ENCODE measurements around the gene MYO9B.

MYO9B gene

GRCh38 chr19:17229890-17230289, 154.3 kb downstream of the MYO9B start:
- no peak for TF ChIP-seq TAF1 (IDR thresholded peaks at IDR 0.05; ENCODE audit: borderline replicate concordance, insufficient read depth, low read length)
- TF ChIP-seq SIN3A (IDR thresholded peaks at IDR 0.05; ENCODE audit: borderline replicate concordance, insufficient read depth, low read length) = no peak
- TF ChIP-seq REST (IDR thresholded peaks at IDR 0.05; ENCODE audit: insufficient read depth in 1 of 2, low read depth in 2 of 2, low read length in 2 of 2) = no peak
- TF ChIP-seq FOXP2 (optimal IDR thresholded peaks at IDR 0.05; ENCODE audit: borderline replicate concordance, extremely low read depth, extremely low read length, insufficient read depth) = no peak
- TF ChIP-seq POLR2AphosphoS5 (IDR thresholded peaks at IDR 0.05; ENCODE audit: low read depth, low read length) = peak; percentile 52

GRCh38 chr19:17232258-17232657, 156.7 kb downstream of the MYO9B start:
- TF ChIP-seq TAF1 (IDR thresholded peaks at IDR 0.05; ENCODE audit: borderline replicate concordance, insufficient read depth, low read length) (no peak), POLR2AphosphoS5 (IDR thresholded peaks at IDR 0.05; ENCODE audit: low read depth, low read length) (no peak), SIN3A (IDR thresholded peaks at IDR 0.05; ENCODE audit: borderline replicate concordance, insufficient read depth, low read length) (no peak), REST (IDR thresholded peaks at IDR 0.05; ENCODE audit: insufficient read depth in 1 of 2, low read depth in 2 of 2, low read length in 2 of 2) (no peak), FOXP2 (optimal IDR thresholded peaks at IDR 0.05; ENCODE audit: borderline replicate concordance, extremely low read depth, extremely low read length, insufficient read depth) (no peak)

- TF ChIP-seq FOXP2 (optimal IDR thresholded peaks at IDR 0.05; ENCODE audit: borderline replicate concordance, extremely low read depth, extremely low read length, insufficient read depth) = no peak
- TF ChIP-seq TAF1 (IDR thresholded peaks at IDR 0.05; ENCODE audit: borderline replicate concordance, insufficient read depth, low read length) = 0 out of 2 replicates have a peak, but pooled peaks have one; percentile 50
- no peak for TF ChIP-seq SIN3A (IDR thresholded peaks at IDR 0.05; ENCODE audit: borderline replicate concordance, insufficient read depth, low read length)
- no peak for TF ChIP-seq REST (IDR thresholded peaks at IDR 0.05; ENCODE audit: insufficient read depth in 1 of 2, low read depth in 2 of 2, low read length in 2 of 2)
- peak; percentile 70; the same call in 1 of the 2 replicates for TF ChIP-seq POLR2AphosphoS5 (IDR thresholded peaks at IDR 0.05; ENCODE audit: low read depth, low read length)
Observed at GRCh38 chr19:17234911-17235299, 159.3 kb downstream of the MYO9B start.

GRCh38 chr19:17235300-17235970, 159.9 kb downstream of the MYO9B start:
- TF ChIP-seq REST (IDR thresholded peaks at IDR 0.05; ENCODE audit: insufficient read depth in 1 of 2, low read depth in 2 of 2, low read length in 2 of 2) = no peak
- no peak for TF ChIP-seq FOXP2 (optimal IDR thresholded peaks at IDR 0.05; ENCODE audit: borderline replicate concordance, extremely low read depth, extremely low read length, insufficient read depth)
- TF ChIP-seq TAF1 (IDR thresholded peaks at IDR 0.05; ENCODE audit: borderline replicate concordance, insufficient read depth, low read length) = no peak
- TF ChIP-seq POLR2AphosphoS5 (IDR thresholded peaks at IDR 0.05; ENCODE audit: low read depth, low read length) = no peak
- TF ChIP-seq SIN3A (IDR thresholded peaks at IDR 0.05; ENCODE audit: borderline replicate concordance, insufficient read depth, low read length) = no peak
